ENCODE data around the gene ACP5.

ACP5 gene

DNA sequence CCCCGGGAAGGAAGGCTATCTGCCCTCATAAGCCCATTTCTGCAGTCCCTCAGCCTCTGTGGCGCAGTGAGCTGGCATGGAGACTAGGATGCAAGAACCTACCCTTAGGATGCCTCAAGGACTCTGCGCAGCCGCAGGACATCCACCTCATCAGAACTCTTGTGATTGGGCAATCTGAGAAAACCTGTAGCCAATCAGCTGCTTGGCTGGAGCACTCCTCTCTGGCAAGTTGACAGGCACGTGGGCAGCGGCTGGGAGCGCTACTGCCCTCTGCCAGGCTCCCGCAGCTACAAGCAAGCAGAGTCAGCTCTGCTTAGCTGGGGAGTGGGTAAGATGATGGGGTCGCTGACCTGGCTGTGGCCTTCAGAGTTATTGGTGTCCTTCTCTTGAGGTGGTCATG, 47.0 kb downstream of the ACP5 start:
- TF ChIP-seq, protein P1, sequence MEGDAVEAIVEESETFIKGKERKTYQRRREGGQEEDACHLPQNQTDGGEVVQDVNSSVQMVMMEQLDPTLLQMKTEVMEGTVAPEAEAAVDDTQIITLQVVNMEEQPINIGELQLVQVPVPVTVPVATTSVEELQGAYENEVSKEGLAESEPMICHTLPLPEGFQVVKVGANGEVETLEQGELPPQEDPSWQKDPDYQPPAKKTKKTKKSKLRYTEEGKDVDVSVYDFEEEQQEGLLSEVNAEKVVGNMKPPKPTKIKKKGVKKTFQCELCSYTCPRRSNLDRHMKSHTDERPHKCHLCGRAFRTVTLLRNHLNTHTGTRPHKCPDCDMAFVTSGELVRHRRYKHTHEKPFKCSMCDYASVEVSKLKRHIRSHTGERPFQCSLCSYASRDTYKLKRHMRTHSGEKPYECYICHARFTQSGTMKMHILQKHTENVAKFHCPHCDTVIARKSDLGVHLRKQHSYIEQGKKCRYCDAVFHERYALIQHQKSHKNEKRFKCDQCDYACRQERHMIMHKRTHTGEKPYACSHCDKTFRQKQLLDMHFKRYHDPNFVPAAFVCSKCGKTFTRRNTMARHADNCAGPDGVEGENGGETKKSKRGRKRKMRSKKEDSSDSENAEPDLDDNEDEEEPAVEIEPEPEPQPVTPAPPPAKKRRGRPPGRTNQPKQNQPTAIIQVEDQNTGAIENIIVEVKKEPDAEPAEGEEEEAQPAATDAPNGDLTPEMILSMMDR (IDR thresholded peaks at IDR 0.05; ENCODE audit: low read depth, low read length), result no peak
- no peak overlapping the region for H3K4me3 ChIP-seq (ENCODE audit: low read depth, low read length)

- TF ChIP-seq, protein P1 (IDR thresholded peaks at IDR 0.05; ENCODE audit: low read depth, low read length), result no peak
- peak within 1 kb of the TSS; percentile 67 for H3K4me3 ChIP-seq (ENCODE audit: low read depth, low read length)
Observed at GRCh38 chr19:11528551-11529341, 48.7 kb downstream of the ACP5 start, which contains the start of gene ECSIT. ECSIT (minus strand) TSS chr19:11529134; CDS start chr19:11519170, 9,964 bp downstream.

Data from WI38 (cell line).